NOMO-1 (cell line): Measurements from ENCODE around the gene HOMER3.
A peak's percentile ranks its signal among the peaks of the same experiment; 100 is the strongest.

Experiments
- DNase-seq, 2 experiments: peaks; one replicate each; lab custom pipeline; 2025; ENCODE audit not compliant: unreplicated experiment in 2 of 2; lab: John Stamatoyannopoulos, UW

Gene HOMER3

DNA sequence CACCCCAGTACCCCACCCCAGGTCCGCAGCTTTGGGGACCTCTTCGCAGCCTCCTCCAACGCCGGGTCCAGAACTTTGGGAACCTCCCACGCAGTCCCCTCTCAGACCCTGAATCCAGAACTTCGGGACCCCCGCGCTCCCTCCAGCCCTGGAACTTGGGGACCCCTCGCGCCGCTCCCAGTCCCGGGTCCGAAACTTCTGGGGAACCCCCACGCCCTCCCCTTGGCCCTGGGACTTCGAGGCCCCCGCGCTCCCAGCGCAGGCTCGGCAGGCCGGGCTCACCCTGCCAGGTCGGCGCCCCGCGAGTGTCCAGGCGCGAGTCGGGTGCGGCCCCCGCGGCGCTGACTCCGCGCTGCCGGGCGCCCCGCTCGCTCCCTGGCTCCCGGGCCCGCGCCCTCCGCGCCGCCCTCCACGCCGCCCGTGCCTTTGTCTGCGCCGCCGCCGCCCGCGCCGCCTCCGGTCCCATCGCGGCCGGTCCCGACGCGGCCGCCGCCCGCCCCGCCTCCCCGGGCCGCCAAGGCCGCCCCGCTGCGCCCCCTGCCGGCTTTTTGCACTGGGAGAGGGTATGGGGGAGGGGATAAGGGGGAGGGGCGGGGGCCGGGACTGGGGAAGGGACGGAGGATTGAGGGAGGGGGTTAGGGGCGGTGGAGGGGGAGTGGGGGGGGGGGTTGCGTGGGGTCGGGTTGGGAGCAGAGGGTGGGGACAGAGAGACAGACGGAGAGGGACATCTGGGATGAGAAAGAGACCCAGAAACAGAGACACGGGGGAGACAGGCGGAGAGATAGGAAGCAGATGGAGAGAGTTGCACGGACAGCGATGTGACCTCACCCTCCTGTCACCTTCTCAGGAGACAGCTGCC lies at the start of gene HOMER3:
Gene HOMER3, minus strand, starts transcription at position 449 of the 859 bp plus-strand sequence. CDS start 2,235 bp downstream, outside the sequence.
- peak; percentile 78 for DNase-seq

DNA sequence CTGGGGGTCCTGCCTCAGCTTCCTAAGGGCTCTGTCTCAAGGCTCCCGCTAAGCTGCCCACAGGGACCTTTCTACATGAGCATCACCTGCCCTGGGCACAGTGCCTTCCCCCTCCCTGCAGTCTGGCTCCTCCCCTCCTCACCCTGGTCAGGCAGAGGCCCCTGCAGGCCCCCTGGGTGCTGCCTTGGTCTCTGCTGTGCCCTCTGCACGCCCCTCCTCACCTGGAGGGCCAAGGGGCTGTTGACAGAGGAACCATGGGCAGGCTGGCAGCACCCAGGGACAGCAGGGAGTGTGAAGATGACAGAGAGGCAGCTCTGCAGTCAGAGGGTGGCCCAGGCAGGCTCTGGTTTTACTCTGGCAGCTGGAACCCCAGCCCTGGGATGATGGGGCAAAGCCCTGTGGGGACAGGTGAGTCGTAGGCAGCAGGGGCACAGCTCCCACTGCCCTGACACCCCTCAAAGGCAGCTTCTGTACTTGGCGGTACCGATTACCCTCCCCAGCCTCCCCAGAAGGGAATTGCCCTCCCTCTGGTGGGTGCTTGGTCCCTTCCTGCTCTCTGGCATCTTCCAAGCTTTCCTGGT lies 49.2 kb upstream of the HOMER3 start:
- no peak for DNase-seq

DNA sequence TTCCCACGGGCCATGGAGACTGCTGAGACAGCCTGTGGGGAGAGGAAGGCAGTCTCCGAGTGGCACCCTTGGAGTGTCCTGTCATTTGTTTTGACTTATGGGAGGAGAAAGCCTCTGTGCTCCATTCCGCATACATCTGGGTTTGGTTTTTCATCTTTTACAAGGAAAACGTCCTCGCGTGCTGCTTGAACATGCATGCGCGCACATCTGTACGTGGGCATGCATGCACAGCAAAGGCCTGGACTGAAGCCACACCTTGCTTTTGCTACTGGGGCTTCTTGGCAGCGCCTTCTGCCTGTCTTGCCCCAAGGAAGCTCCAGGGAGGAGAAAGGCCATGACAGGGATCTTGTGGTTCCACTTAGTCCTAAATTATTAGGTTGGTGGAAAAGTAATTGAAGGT lies 48.3 kb upstream of the HOMER3 start:
- DNase-seq: no peak

DNA sequence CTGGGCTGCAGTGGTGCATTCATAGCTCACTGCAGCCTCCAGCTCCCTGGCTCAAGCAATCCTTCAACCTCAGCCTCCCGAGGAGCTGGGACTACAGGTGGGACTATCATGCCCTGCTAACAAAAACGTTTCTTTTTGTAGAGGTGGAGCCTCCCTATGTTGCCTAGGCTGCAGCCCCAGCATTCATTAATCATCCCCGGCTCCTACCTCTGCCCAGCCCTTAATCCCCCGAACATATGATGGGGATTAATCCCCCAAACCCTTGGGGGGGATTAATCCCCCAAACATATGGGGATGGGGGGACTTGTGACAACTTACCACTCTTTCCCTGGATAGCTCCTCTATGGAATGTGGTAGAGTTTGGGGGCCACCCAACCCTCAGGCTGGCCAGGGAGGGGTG lies 46.4 kb upstream of the HOMER3 start:
- no peak for DNase-seq

DNA sequence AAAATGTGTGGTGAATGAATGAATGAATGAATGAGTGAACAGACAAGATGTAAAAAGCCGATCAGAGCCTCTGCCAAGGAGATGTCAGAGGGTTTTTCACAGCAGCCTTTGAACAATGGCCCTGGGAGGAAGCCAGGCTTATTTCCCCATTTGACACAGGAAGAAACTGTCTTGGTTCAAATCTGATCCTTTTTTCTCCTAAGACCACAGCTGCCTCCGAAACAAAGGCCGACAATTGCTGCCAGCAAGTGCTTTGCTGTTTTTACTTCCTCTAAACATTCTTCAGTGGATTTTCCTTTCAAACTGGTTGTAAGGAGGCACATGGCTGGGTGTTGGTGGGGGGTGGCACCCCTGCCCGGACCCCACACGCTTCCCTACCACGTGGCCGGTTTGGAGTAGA lies 44.2 kb upstream of the HOMER3 start:
- peak; percentile 67 to 83 for DNase-seq

DNA sequence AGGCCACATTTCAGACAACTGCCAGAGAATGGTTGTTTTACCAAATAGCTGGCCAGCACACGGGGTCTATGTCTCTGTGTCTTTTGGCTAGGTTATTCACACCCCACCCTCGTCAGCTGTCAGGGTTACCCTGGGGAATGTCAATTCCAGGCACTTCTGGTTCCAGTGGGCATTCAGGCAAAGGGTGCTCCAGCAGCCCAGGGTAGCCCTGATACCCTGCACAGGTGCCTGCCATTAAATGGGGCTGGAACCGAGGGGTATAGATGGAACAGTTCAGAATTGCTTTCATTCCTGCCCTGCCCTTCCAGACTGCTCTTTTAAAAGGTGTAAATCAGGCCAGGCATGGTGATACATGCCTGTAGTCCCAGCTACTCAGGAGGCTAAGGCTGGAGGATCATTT lies 43.2 kb upstream of the HOMER3 start:
- DNase-seq: no peak

DNA sequence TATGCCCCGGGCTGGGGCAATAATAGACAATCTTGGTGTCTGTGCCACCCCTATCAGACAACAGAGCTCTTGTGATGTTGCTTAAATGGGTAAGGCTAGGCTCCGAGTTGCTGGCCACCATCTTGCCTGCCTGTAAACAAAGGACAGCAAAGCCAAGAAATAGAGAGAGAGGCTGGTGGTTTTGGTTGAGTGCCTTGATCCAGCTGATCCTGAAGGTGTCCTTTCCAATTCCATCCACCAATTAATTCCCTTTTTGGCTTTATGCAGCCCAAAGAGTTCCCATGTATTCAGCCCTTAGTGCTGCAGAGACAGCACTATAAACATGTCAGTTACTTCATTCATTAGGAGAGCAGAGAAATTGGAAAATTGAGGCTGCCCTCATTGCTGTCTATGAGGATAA lies 41.7 kb upstream of the HOMER3 start:
- no peak for DNase-seq

DNA sequence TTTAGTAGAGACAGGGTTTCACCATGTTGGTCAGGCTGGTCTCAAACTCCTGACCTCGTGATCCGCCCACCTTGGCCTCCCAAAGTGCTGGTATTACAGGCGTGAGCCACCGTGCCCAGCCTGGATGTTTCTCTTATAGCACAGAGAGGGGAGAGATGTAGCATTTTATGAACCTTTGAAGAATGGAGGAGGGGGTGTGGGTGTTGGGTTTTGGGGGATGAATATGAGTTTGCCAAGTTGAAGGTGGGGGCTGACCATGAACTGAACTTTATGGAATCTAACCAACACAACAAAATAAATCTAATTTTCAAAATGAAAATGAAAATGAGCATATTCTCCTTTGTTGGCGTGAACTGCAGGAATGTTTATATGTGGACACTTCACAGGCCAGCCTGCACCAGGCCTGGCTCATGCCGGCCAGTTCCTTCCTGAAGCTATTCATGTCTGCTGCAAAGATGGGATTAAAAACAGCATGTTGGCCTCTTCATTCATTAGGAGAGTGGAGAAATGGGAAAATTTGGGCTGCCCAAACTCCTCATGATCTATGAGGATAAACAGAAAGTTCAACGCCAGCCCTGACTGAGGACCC lies 39.5 kb upstream of the HOMER3 start:
- DNase-seq: no peak

DNA sequence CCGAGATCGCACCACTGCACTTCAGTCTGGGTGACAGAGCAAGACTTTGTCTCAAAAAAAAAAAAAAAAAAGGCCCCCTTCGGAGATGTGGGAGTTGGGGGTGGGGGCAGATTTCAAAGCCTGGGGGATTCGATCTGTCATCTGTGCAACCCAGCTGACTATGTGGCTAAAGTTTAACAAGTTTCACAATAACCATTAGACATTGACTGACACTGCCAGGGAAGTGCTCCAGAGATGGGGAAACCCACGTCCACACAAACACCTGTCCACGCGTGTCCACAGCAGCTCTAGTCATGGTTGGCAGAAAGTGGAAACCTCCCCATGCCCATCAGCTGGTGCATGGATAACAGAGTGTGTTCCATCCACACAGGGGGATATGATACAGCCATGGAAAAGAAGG lies 37.6 kb upstream of the HOMER3 start:
- DNase-seq: no peak

DNA sequence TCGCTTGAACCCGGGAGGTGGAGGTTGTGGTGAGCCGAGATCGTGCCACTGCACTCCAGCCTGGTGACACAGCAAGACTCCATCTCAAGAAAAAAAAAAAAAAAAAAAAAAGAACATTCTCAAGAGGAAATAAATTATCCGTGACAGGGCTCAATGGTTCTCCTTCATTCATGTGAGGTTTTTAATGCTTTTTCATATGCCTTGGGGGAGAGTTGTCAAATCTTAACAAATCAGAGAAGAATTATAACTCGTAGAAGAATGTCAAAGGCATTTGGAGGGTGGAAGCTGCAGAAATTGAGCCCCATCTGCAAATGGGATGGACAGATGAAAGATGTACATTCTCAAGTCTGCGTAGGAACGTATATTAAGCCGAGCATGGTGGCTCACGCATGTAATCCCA lies 34.9 kb upstream of the HOMER3 start:
- DNase-seq: no peak

DNA sequence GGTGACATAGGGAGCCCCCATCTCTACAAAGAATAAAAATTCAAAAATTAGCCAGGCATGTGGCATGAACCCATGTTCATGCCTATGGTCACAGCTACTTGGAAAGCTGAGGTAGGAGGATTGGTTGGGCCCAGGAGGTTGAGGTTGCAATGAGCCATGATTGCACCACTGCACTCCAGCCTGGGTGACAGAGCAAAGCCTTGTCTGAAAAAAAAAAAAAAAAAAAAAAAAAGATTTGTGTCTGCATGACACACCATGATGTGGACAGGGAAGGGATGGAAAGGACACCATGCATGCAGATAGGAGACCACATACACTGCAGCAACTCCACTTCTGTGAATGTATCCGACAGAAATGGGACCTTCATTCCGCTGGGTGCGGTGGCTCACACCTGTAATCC lies 34.0 kb upstream of the HOMER3 start:
- DNase-seq: no peak

DNA sequence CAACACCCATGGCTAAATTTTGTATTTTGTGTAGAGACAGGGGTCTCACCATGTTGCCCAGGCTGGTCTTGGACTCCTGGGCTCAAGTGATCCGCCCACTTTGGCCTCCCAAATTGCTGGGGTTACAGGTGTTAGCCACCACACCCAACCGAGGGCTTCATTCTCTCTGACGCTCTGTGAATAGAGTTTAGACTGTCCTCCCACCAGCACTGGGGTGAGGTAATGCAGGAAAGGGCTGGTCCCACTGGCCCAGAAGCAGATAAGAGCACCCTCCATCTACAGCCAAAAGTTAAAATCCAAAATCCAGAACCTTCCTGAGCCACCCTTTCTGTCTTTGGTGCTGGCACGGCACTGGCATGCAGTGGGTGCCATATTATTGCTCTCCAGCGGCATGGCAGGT lies 31.8 kb upstream of the HOMER3 start:
- peak in 1 of 2 experiments; percentile 46 for DNase-seq

DNA sequence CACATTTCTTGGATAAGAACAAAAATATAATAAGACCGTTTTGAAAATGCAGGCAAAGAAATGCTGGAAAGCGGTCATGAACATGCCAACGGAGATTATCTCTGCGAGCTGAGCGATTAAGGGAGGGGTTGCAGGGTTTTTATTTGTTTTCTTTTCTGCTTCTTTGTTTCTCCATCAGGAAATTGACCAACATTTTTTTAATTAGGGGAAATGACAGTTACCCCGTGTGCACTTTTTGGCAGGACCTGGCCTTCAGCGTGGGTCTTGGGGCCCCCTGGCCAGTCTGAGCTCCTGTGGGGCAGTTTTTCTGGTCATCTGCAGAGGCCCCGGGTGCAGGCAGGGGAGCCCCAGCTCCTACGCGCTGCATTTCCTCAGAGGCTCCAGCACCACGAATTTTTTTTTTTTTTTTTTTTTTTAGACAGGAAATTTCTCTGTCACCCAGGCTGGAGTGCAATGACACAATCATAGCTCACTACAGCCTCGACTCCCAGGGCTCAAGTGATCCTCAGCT lies 31.3 kb upstream of the HOMER3 start:
- DNase-seq: peak; percentile 98 to 99

DNA sequence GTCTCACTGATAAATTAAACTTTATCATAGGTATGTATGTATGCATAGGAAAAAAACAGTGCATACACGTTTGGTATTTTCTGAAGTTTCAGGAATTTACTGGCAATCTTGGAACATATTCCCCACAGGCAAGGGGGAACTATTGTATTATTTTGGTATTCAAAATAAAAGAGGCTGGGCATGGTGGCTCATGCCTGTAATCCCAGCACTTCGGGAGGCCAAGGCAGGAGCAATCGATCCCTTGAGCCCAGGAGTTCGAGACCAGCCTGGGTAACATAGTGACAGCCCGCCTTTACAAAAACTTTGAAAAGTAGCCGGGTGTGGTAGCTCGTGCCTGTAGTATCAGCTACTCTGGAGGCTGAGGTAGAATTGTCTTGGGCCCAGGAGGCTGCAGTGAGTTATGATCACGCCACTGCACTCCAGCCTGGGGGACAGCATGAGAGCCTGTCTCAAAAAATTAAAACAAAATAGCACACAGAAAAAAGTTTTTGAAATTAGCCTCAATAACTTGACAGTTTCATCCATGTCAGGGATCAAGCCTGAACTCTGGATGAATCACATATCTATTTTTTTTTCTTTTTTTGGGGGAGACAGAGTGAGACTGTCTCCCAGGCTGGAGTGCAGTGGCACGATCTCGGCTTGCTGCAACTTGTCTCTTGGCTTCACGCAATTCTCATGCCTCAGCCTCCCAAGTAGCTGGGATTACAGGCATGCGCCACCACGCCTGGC lies 29.1 kb upstream of the HOMER3 start:
- DNase-seq: peak in 1 of 2 experiments; percentile 22

DNA sequence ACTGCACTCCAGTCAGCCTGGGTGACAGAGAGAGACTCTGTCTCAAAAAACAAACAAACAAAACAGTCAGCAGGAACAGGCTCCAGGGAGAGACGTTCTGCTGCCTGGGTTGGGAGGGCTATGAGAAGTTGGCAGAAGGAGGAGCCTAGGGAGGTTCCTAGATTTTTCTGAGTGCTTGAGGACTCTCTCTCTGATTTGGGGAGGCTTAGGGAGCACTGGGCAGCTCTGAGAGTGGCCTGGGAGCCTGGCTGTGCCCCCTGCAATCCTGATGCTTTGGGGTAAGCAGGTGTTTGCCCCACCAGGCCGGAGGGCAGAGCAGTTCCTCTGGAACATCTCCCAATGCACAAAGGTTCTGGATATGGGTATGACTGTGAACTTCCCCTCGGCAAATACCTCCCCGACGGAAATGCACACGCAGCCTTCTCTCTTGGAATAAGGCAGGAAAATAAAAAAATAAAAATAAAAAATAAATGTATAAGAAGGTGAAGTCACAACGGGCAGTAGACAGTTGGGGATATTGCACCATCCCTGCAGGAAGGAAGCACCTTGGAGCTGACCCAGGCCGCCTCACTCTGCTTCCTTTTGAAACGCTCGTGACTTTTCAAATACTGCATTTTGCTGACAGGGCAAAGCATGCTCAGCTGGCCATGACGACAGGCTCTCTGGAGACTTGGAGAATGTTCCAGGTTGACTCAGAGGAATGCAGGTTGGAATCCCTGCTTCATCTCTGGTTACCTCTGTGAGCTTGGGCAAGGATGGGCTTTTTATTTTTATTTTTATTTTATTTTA lies 26.5 kb upstream of the HOMER3 start:
- DNase-seq: peak; percentile 73 to 85

DNA sequence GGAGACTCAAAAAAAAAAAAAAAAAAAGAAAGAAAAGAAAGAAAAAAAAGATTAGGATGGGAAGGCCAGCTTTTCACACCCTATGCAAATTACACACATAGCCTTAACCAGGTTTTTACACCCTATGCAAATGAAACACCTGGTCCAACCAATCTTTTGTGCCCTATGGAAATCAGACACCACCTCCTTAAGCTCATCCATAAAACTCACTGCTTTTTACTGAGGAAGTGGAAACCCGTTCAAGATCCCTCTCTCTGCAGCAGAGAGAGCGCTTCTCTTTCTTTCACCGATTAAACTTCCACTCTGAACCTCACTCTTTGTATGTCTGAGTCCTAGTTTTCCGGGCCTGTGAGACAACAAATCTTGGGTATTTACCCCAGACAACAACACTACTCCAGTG lies 25.3 kb upstream of the HOMER3 start:
- DNase-seq: peak; percentile 49 to 61

DNA sequence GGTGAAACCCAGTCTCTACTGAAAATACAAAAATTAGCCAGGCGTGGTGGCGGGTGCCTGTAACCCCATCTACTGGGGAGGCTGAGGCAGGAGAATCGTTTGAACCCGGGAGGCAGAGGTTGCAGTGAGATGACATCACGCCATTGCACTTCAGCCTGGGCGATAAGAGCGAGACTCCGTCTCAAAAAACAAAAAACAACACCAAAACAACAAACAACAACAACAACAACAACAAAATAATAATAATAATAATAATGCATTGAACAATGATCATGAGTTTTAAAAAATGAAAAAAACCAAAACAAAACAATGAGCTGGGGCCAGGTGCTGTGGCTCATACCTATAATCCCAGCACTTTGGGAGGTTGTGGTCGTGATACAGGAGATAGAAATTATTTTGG lies 23.1 kb upstream of the HOMER3 start:
- DNase-seq: no peak

DNA sequence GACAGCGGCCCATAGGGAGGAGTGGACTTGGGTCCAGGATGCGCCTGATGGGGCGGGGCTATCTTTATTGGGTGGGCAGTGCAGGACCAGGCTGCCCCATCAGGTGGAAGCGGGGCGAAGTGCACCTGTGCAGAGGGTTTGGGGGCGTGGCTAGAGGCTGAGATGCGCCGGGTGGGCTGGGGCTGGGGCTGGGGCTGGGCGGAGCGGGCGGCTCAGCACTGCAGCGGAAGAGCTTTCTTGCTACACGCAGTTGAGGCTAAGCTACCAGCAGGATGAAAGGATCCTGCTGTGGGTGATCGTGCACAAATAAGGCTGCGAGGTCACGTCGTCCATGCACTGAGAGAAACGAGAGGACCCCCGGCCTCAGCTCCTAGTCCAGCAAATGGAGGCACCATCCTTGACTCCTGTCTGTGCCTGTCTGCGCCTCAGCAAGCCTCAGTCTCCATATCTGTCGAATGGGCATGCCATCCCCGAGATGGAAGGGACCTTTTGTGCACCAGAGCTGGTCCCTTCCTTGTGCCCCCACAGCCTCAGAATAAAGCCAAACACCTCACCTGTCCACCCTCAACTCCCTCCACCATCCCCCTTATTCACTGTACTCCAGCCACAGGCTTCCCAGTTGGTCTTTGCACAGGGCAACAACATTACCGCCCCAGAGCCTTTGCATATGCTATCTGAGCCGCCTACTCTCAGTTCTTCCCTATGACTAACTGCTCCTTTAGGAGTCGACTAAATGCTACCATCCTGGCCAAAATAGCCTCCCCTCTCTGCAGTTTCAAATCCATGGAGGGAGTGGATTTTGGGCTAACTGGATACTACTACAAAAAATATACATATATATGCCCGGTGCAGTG lies 21.0 kb upstream of the HOMER3 start:
- no peak for DNase-seq

DNA sequence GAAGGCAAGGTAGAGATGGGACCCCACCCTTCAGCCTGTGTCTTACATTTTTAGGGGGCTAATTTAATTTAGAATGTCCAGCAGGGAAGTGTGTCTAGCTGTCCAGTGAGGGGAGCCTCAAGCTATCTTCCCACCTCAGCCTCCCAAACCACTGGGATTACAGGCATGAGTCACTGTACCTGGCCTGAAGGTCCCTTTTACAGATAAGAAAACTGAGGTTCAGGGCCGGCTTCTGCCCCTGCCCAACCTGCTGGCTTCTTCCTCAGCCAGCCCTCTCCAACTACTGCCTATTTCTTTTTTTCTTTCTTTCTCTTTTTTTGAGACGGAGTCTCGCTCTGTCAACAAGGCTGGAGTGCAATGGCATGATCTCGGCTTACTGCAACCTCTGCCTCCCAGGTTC lies 19.4 kb upstream of the HOMER3 start:
- no peak for DNase-seq
